ENCODE measurements around the gene DNTT.

DNTT gene

DNA sequence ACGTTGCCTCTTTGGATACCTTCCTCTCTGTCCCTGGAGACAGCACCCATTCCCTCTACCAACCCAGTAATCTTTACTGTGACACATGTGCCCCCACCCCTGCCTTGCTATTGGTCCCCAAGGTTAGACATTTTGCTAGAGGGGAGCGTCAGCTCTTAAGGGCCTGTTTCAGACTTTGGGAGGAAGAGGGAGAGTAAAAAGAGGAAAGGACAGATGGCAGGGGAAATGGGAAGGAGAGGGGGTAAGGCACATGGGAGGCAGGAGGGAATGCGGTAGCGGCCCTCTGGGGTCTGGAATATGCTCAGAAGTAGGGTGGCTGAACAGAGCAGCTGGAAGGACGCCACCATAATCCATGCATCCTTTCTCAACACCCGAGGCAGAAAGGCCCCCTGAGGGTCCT lies 45.1 kb upstream of the DNTT start:
- peaks cover 97% of the 10 kb centered on the region for H4K20me1 ChIP-seq (ENCODE audit: insufficient read depth, low read length)
- no peak overlapping the region for H3K27ac ChIP-seq (ENCODE audit: low read length)
- peaks cover 68% of the 10 kb centered on the region for H3K36me3 ChIP-seq (replicated peaks; ENCODE audit: low read depth, low read length)
- H3K4me2 ChIP-seq (ENCODE audit: low read length) = peak overlapping the region; percentile 26; the same call in 1 of the 2 replicates
- peaks cover 66% of the 10 kb centered on the region for H3K4me1 ChIP-seq (ENCODE audit: low read length)
- no peaks in the 10 kb centered on the region for H3K9me3 ChIP-seq (ENCODE audit: insufficient read depth, low read length)
- H3K27me3 ChIP-seq (ENCODE audit: low read depth, low read length) = no peaks in the 10 kb centered on the region
- no peak overlapping the region for H3K9ac ChIP-seq (ENCODE audit: low read length)
- H3K79me2 ChIP-seq (ENCODE audit: low read length) = peaks cover 100% of the 10 kb centered on the region
- H2AFZ ChIP-seq (ENCODE audit: low read depth, low read length) = no peak overlapping the region
- H3K4me3 ChIP-seq (ENCODE audit: low read length) = no peak overlapping the region
- TF ChIP-seq EZH2phosphoT487 (IDR thresholded peaks at IDR 0.05; ENCODE audit: low read depth) = no peak
- TF ChIP-seq, protein P1, sequence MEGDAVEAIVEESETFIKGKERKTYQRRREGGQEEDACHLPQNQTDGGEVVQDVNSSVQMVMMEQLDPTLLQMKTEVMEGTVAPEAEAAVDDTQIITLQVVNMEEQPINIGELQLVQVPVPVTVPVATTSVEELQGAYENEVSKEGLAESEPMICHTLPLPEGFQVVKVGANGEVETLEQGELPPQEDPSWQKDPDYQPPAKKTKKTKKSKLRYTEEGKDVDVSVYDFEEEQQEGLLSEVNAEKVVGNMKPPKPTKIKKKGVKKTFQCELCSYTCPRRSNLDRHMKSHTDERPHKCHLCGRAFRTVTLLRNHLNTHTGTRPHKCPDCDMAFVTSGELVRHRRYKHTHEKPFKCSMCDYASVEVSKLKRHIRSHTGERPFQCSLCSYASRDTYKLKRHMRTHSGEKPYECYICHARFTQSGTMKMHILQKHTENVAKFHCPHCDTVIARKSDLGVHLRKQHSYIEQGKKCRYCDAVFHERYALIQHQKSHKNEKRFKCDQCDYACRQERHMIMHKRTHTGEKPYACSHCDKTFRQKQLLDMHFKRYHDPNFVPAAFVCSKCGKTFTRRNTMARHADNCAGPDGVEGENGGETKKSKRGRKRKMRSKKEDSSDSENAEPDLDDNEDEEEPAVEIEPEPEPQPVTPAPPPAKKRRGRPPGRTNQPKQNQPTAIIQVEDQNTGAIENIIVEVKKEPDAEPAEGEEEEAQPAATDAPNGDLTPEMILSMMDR (IDR thresholded peaks at IDR 0.05; ENCODE audit: low read depth, low read length) = no peak

DNA sequence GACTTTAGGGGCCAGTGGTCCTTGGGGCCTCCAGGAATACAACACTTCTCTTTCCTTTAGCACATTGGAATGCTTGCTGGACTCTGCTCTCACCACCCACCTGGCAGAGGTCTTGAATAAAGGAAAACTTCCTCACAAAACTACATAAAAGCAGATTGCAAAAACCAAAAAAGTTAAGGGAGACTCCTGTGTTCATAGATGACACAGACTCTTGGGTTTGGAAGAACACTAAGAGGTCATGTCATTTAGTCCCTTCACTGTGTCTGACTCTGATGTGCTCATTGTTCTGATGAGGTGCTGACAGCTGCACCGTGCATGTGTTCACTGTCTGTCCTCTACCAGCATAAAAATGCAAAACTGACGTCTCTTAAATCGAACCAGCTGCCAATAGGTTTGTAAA lies 44.2 kb upstream of the DNTT start:
- peaks cover 97% of the 10 kb centered on the region for H4K20me1 ChIP-seq (ENCODE audit: insufficient read depth, low read length)
- H3K4me3 ChIP-seq (ENCODE audit: low read length) = no peak overlapping the region
- H3K36me3 ChIP-seq (replicated peaks; ENCODE audit: low read depth, low read length) = peaks cover 64% of the 10 kb centered on the region
- no peaks in the 10 kb centered on the region for H3K27me3 ChIP-seq (ENCODE audit: low read depth, low read length)
- peak overlapping the region; percentile 49 for H3K4me2 ChIP-seq (ENCODE audit: low read length)
- TF ChIP-seq, protein P1 (IDR thresholded peaks at IDR 0.05; ENCODE audit: low read depth, low read length) = no peak
- no peak for TF ChIP-seq EZH2phosphoT487 (IDR thresholded peaks at IDR 0.05; ENCODE audit: low read depth)
- H3K27ac ChIP-seq (ENCODE audit: low read length) = peak overlapping the region; percentile 37
- peaks cover 100% of the 10 kb centered on the region for H3K79me2 ChIP-seq (ENCODE audit: low read length)
- peaks cover 72% of the 10 kb centered on the region for H3K4me1 ChIP-seq (ENCODE audit: low read length)
- H3K9ac ChIP-seq (ENCODE audit: low read length) = no peak overlapping the region; the same call in 1 of the 2 replicates
- no peak overlapping the region for H2AFZ ChIP-seq (ENCODE audit: low read depth, low read length)
- H3K9me3 ChIP-seq (ENCODE audit: insufficient read depth, low read length) = no peaks in the 10 kb centered on the region

DNA sequence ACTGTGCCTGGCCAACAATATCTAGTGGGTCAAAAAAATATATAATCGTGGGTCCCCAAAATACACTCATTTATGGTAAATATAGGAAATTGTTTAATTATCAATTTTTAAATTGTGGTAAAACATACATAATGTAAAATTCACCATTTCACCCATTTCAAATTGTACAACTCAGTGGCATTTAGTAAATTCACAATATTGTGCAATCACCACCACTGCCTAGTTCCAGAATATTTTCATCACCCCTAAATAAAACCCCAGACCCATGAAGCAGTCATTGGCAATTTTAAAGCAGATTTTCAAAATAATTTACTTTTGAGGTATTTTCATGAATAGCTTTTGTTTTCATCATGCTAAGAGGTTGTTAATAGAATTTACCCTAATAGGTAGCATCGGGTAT lies 43.1 kb upstream of the DNTT start:
- Histone ChIP-seq H3K9ac (ENCODE audit: low read length) (no peak overlapping the region), H2AFZ (ENCODE audit: low read depth, low read length) (no peak overlapping the region), H3K9me3 (ENCODE audit: insufficient read depth, low read length) (no peaks in the 10 kb centered on the region), H3K36me3 (replicated peaks; ENCODE audit: low read depth, low read length) (peaks cover 64% of the 10 kb centered on the region), H4K20me1 (ENCODE audit: insufficient read depth, low read length) (peaks cover 97% of the 10 kb centered on the region), H3K27ac (ENCODE audit: low read length) (no peak overlapping the region), H3K79me2 (ENCODE audit: low read length) (peaks cover 100% of the 10 kb centered on the region), H3K4me1 (ENCODE audit: low read length) (peaks cover 83% of the 10 kb centered on the region), H3K27me3 (ENCODE audit: low read depth, low read length) (no peaks in the 10 kb centered on the region), H3K4me2 (ENCODE audit: low read length) (peak overlapping the region; percentile 49), H3K4me3 (ENCODE audit: low read length) (no peak overlapping the region)
- TF ChIP-seq, protein P1 (IDR thresholded peaks at IDR 0.05; ENCODE audit: low read depth, low read length) = no peak

- peak overlapping the region; percentile 35 for H3K4me3 ChIP-seq (ENCODE audit: low read length)
- peaks cover 100% of the 10 kb centered on the region for H3K79me2 ChIP-seq (ENCODE audit: low read length)
- H3K36me3 ChIP-seq (replicated peaks; ENCODE audit: low read depth, low read length) = peaks cover 69% of the 10 kb centered on the region
Observed at GRCh38 chr10:96261930-96262329, 42.3 kb upstream of the DNTT start.

More at GRCh38 chr10:96261930-96262329, 42.3 kb upstream of the DNTT start:
- Histone ChIP-seq H2AFZ (ENCODE audit: low read depth, low read length) (no peak overlapping the region), H3K27ac (ENCODE audit: low read length) (0 out of 2 replicates have a peak overlapping the region, but pooled peaks have one; percentile 10), H3K9ac (ENCODE audit: low read length) (no peak overlapping the region), H4K20me1 (ENCODE audit: insufficient read depth, low read length) (peaks cover 99% of the 10 kb centered on the region), H3K9me3 (ENCODE audit: insufficient read depth, low read length) (no peaks in the 10 kb centered on the region), H3K4me2 (ENCODE audit: low read length) (peak overlapping the region; percentile 49), H3K4me1 (ENCODE audit: low read length) (peaks cover 91% of the 10 kb centered on the region), H3K27me3 (ENCODE audit: low read depth, low read length) (no peaks in the 10 kb centered on the region)
- TF ChIP-seq, protein P1 (IDR thresholded peaks at IDR 0.05; ENCODE audit: low read depth, low read length) = no peak
- TF ChIP-seq EZH2phosphoT487 (IDR thresholded peaks at IDR 0.05; ENCODE audit: low read depth) = no peak
